A549 (cell line): ENCODE measurements around the gene SENP8. TPM values are rescaled to one million over a fixed set of nuclear protein-coding genes. Genes with fewer than 3 reads are reported as not detected.

Experiments
- ATAC-seq, 2 experiments: fragments of 200-7000 bp in 1 of 2; fragments of >200 bp in 1 of 2; cut with Nextera tagmentation in 1 of 2; cut with Tn5 transposase in 1 of 2; 3 replicates each; pipeline versions ENCODE4 v1.8.0 to v1.9.1; 2018 to 2020; ENCODE audit warnings: mild to moderate bottlenecking in 1 of 2, moderate library complexity in 1 of 2
- CTCF ChIA-PET: fragments of 300-600 bp; sonication (Branson Sonifier 250); formaldehyde crosslinking; extraction: SDS; loops from one replicate; lab custom pipeline; 2021; ENCODE audit warnings: antibody characterized with exemption, inconsistent platforms; lab: Yijun Ruan, JAX
- POLR2A ChIA-PET: fragments of 350-600 bp; formaldehyde crosslinking; extraction: SDS; loops from one replicate; lab custom pipeline; 2021; ENCODE audit warnings: antibody characterized with exemption, inconsistent platforms; lab: Yijun Ruan, JAX
- DNase-seq, 2 experiments: peaks; one replicate each; pipeline versions ENCODE4 v3.0.0 to v3.0.0-alpha.2; 2011 to 2016; ENCODE audit warnings: low read depth in 1 of 2, low spot score in 1 of 2
- FAIRE-seq: peaks from 2 replicates; lab custom pipeline; 2011; peaks lifted over from hg19 to GRCh38; lab: Jason Lieb, UNC
- H3K27ac ChIP-seq, 2 experiments: fragments of >200 bp; sonication (Bioruptor Twin); formaldehyde crosslinking; 3 replicates each; pipeline ENCODE4 v1.5.1; 2016 to 2017
- H3K4me1 ChIP-seq: fragments of >200 bp; sonication (Bioruptor Twin); formaldehyde crosslinking; 3 replicates; pipeline ENCODE4 v1.6.1; 2016
- H3K4me2 ChIP-seq: fragments of >200 bp; sonication (Bioruptor Twin); formaldehyde crosslinking; 3 replicates; pipeline ENCODE4 v1.6.1; 2016
- H3K4me3 ChIP-seq: fragments of >200 bp; sonication (Bioruptor Twin); formaldehyde crosslinking; 3 replicates; pipeline ENCODE4 v1.5.1; 2016
- H3K9me3 ChIP-seq: fragments of >200 bp; sonication (Bioruptor Twin); formaldehyde crosslinking; 3 replicates; pipeline ENCODE4 v1.6.1; 2016
- CBX8 ChIP-seq: fragments of 200-600 bp; sonication (generic); IDR thresholded peaks from 2 replicates; pipeline ENCODE4 v1.6.1; 2016
- CHD2 ChIP-seq: fragments of 150-350 bp; IDR thresholded peaks from 2 replicates; pipeline ENCODE4 v1.6.1; 2014; ENCODE audit warnings: low read length; ENCODE audit not compliant: partially characterized antibody
- CHD4 ChIP-seq: fragments of 200-600 bp; sonication (generic); IDR thresholded peaks from 2 replicates; pipeline ENCODE4 v1.6.1; 2016; ENCODE audit warnings: antibody characterized with exemption, mild to moderate bottlenecking, borderline replicate concordance
- EHF ChIP-seq: fragments of 250-450 bp; sonication (Bioruptor Pico); IDR thresholded peaks from 2 replicates; pipeline ENCODE4 v1.5.0; 2020; ENCODE audit warnings: mild to moderate bottlenecking
- EP300 ChIP-seq, 2 experiments: fragments of >200 bp; sonication (Bioruptor Twin); formaldehyde crosslinking; IDR thresholded peaks; 2 replicates in 1 of 2; 3 replicates in 1 of 2; pipeline ENCODE4 v1.6.1; 2016 to 2017
- ESRRA ChIP-seq: fragments of 150-350 bp; IDR thresholded peaks from 2 replicates; pipeline ENCODE4 v1.6.1; 2014; ENCODE audit warnings: mild to moderate bottlenecking, low read length, borderline replicate concordance
- FOSB ChIP-seq: fragments of 250-450 bp; sonication (Bioruptor Pico); IDR thresholded peaks from 2 replicates; pipeline ENCODE4 v1.5.0; 2020; ENCODE audit warnings: mild to moderate bottlenecking, moderate library complexity
- FOXS1 ChIP-seq: fragments of 250-450 bp; sonication (Bioruptor Pico); IDR thresholded peaks from 2 replicates; pipeline ENCODE4 v1.5.0; 2020; ENCODE audit warnings: mild to moderate bottlenecking, moderate library complexity
- JUN ChIP-seq, 2 experiments: fragments of >200 bp; sonication (Bioruptor Twin); formaldehyde crosslinking; IDR thresholded peaks; 2 replicates in 1 of 2; 3 replicates in 1 of 2; pipeline ENCODE4 v1.6.1; 2016 to 2017
- JUNB ChIP-seq: fragments of >200 bp; sonication (Bioruptor Twin); formaldehyde crosslinking; IDR thresholded peaks from 2 replicates; pipeline ENCODE4 v1.6.1; 2016
- KDM5A ChIP-seq: fragments of 200-600 bp; sonication (generic); IDR thresholded peaks from 2 replicates; pipeline ENCODE4 v1.6.1; 2016; ENCODE audit warnings: antibody characterized with exemption, mild to moderate bottlenecking
- MYC ChIP-seq: IDR thresholded peaks from 2 replicates; pipeline ENCODE4 v1.6.1; 2012; ENCODE audit warnings: mild to moderate bottlenecking, inconsistent platforms, low read length, improper control_type of control experiment, borderline replicate concordance
- NFE2L2 ChIP-seq: fragments of 150-350 bp; conservative IDR thresholded peaks from 2 replicates; pipeline ENCODE4 v1.6.1; 2014; ENCODE audit warnings: low read length
- NR3C1 ChIP-seq: fragments of >200 bp; sonication (Bioruptor Twin); formaldehyde crosslinking; IDR thresholded peaks from 3 replicates; pipeline ENCODE4 v1.6.1; 2017
- POLR2A ChIP-seq: IDR thresholded peaks from 2 replicates; pipeline ENCODE4 v1.6.1; 2012; ENCODE audit warnings: mild to moderate bottlenecking, low read length
- POLR2AphosphoS2 ChIP-seq: conservative IDR thresholded peaks from 2 replicates; pipeline ENCODE4 v1.6.1; 2012; ENCODE audit warnings: low read length, improper control_type of control experiment, inconsistent platforms
- RCOR1 ChIP-seq: fragments of 150-350 bp; IDR thresholded peaks from 2 replicates; pipeline ENCODE4 v1.6.1; 2014; ENCODE audit warnings: antibody characterized with exemption, low read length, low read depth
- RFX5 ChIP-seq: fragments of 450-650 bp; IDR thresholded peaks from 2 replicates; pipeline ENCODE4 v1.7.1; 2014; ENCODE audit warnings: antibody characterized with exemption, mild to moderate bottlenecking, moderate library complexity
- SMC3 ChIP-seq: fragments of >200 bp; sonication (Bioruptor Twin); formaldehyde crosslinking; IDR thresholded peaks from 3 replicates; pipeline ENCODE4 v1.6.1; 2018; ENCODE audit warnings: inconsistent platforms
- SREBF2 ChIP-seq: fragments of 450-650 bp; IDR thresholded peaks from 2 replicates; pipeline ENCODE4 v1.6.1; 2014; ENCODE audit warnings: mild to moderate bottlenecking, moderate library complexity
- TP53 ChIP-seq: fragments of 250-450 bp; sonication (Bioruptor Pico); IDR thresholded peaks from 2 replicates; pipeline ENCODE4 v1.5.0; 2021; ENCODE audit warnings: mild to moderate bottlenecking, moderate library complexity
- ZNF302 ChIP-seq: fragments of 250-450 bp; sonication (Bioruptor Pico); IDR thresholded peaks from 2 replicates; pipeline ENCODE4 v1.9.0; 2021; ENCODE audit warnings: inconsistent platforms, mild to moderate bottlenecking, moderate library complexity
- WGBS: methylation state at CpG from one replicate; pipeline ENCODE4 v1.1.6; 2017; ENCODE audit errors: missing lambda C conversion rate; 5-methylcytosine and 5-hydroxymethylcytosine counted together
- polyA plus RNA-seq, 4 experiments: library from polyadenylated mRNA; depleted of rRNA in 3 of 4; stranded (reverse); fragments of >200 nt; fragmentation: RNase III in 1 of 4; extraction: RNeasy Plus Mini Kit Qiagen cat#74134 plus additional on column Dnase treatment in 1 of 4; gene quantifications; 2 replicates in 3 of 4; 3 replicates in 1 of 4; pipeline ENCODE4 v1.2.3, GENCODE V29; 2011 to 2017
- TF ChIP-seq, protein P1 (sequence below): fragments of 200-600 bp; sonication (generic); IDR thresholded peaks from 2 replicates; pipeline ENCODE4 v1.6.1; 2016; ENCODE audit warnings: antibody characterized with exemption, mild to moderate bottlenecking, moderate library complexity
- TF ChIP-seq, protein P2 (sequence below): fragments of 250-450 bp; sonication (Bioruptor Pico); IDR thresholded peaks from 2 replicates; pipeline ENCODE4 v1.5.0; 2020; ENCODE audit warnings: low read depth, mild to moderate bottlenecking, moderate library complexity
- TF ChIP-seq, protein P3 (sequence below): IDR thresholded peaks from 2 replicates; pipeline ENCODE4 v1.6.1; 2012

The SENP8 gene
- polyA plus RNA-seq, 2 of the 4 experiments (the other 2 are of a cell fraction): 1.2 to 3.7 TPM

DNA sequence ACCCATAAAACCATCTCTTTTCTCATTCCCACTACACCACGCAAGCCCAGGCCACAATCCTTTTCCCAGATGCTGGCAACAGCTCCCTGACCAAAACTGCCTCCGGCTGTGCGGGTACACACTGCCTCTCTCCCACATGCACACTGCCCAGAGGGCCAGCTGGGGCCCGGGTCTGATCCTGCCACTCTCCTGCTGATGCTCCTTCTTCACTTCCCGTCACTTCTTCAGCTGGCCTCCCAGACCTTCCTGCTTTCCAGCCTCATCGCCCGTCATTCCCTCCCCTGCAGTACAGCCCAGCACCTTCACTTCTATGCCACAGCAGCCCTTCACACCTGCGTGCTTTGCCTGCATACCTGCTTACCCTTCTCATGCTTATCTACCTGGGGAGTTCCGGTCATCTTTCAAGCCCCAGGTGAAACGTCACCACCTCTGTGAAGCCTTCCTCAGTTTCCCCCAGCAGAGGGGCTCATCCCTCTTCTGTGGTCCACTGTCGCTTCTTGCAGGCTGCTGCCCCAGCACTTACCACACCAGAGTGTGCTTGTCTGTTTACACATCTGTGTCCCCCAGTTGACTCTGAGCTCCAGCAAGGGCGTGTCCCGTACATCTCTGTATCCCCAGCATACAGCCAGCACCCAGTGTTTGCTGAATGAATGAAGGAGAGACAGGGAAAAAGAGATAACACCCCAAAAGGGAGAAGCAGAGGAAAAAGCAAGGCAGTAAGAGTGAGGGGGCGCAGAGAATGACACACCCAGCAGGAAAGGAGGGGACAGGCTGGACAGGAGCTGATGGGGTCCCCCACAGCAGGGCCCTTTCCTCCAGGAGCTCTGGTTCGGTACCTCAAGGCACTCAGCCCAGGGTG lies 57.2 kb downstream of the SENP8 start (continued):
- TF ChIP-seq SMC3: no peak
- no peak for TF ChIP-seq ESRRA
- TF ChIP-seq, all 56 proteins: peak for 0

- DNase-seq: no peak
- whole genome bisulfite sequencing: 78% methylated on average over 4 of the region's 6 CpGs
- FAIRE-seq: no peak
- TF ChIP-seq JUN (IDR thresholded peaks at IDR 0.05) (no peak), MYC (no peak), SREBF2 (no peak), JUNB (no peak), KDM5A (no peak), CHD2 (no peak), SMC3 (no peak), NR3C1 (no peak), RFX5 (no peak), CHD4 (no peak), ZNF302 (CRISPR knock-in tag) (no peak), EHF (CRISPR knock-in tag) (no peak), FOXS1 (CRISPR knock-in tag) (no peak)
- TF ChIP-seq, protein P1, sequence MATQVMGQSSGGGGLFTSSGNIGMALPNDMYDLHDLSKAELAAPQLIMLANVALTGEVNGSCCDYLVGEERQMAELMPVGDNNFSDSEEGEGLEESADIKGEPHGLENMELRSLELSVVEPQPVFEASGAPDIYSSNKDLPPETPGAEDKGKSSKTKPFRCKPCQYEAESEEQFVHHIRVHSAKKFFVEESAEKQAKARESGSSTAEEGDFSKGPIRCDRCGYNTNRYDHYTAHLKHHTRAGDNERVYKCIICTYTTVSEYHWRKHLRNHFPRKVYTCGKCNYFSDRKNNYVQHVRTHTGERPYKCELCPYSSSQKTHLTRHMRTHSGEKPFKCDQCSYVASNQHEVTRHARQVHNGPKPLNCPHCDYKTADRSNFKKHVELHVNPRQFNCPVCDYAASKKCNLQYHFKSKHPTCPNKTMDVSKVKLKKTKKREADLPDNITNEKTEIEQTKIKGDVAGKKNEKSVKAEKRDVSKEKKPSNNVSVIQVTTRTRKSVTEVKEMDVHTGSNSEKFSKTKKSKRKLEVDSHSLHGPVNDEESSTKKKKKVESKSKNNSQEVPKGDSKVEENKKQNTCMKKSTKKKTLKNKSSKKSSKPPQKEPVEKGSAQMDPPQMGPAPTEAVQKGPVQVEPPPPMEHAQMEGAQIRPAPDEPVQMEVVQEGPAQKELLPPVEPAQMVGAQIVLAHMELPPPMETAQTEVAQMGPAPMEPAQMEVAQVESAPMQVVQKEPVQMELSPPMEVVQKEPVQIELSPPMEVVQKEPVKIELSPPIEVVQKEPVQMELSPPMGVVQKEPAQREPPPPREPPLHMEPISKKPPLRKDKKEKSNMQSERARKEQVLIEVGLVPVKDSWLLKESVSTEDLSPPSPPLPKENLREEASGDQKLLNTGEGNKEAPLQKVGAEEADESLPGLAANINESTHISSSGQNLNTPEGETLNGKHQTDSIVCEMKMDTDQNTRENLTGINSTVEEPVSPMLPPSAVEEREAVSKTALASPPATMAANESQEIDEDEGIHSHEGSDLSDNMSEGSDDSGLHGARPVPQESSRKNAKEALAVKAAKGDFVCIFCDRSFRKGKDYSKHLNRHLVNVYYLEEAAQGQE: no peak
- TF ChIP-seq, protein P2, sequence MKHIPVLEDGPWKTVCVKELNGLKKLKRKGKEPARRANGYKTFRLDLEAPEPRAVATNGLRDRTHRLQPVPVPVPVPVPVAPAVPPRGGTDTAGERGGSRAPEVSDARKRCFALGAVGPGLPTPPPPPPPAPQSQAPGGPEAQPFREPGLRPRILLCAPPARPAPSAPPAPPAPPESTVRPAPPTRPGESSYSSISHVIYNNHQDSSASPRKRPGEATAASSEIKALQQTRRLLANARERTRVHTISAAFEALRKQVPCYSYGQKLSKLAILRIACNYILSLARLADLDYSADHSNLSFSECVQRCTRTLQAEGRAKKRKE (CRISPR knock-in tag): no peak
- no peak overlapping the region for H3K4me3 ChIP-seq
- 0 out of 6 replicates have a peak overlapping the region, but pooled peaks of 1 of the 2 experiments have one; percentile 16 for H3K27ac ChIP-seq
- H3K4me1 ChIP-seq: 0 out of 3 replicates have a peak, but pooled peaks cover 6% of the 10 kb centered on the region
- POLR2A ChIA-PET: no interaction called here
- CTCF ChIA-PET: interaction anchor here (0.6 to 2.0 kb wide), 8 partner anchors 7 to 111 kb away, joined by 3 to 8 read pairs (median 4); no protein-coding TSS in a partner anchor
- peak; percentile 10 to 12; a peak in 1 of 6 replicates for ATAC-seq
- H3K9me3 ChIP-seq: no peaks in the 10 kb centered on the region
- H3K4me2 ChIP-seq: no peak overlapping the region
Measured at GRCh38 chr15:72176159-72176558, 58.0 kb downstream of the SENP8 start.

DNA sequence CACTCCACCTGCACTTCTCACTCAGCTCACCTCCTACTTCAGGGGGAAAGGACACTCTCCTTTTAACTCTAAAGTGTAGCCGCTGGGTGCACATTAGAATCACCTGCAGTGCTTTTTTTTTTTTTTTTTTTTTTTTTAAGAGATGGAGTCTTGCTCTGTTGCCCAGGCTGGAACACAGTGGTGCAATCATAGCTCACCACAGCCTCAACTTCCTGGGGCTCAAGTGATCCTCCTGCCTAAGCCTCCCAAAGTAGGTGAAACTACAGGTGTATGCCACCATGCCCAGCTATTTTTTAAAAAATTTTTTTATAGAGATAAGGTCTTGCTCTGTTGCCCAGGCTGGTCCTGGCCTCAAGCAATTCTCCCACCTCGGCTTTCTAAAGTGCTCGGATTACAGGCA lies 58.5 kb downstream of the SENP8 start:
- no peak overlapping the region for H3K4me2 ChIP-seq
- WGBS: 81% methylated on average over 3 of the region's 3 CpGs
- peaks cover 6% of the 10 kb centered on the region; the same call in 1 of the 3 replicates for H3K4me1 ChIP-seq
- ChIA-PET POLR2A (no interaction called here), CTCF (interaction anchor here (0.6 to 1.9 kb wide), 7 partner anchors 8 to 110 kb away, joined by 3 to 6 read pairs (median 3); no protein-coding TSS in a partner anchor)
- DNase-seq (no peak), ATAC-seq (no peak), FAIRE-seq (no peak)
- no peaks in the 10 kb centered on the region for H3K9me3 ChIP-seq
- TF ChIP-seq POLR2AphosphoS2 (no peak), TP53 (no peak), POLR2A (no peak), CBX8 (no peak), EP300 (IDR thresholded peaks at IDR 0.05) (no peak), NFE2L2 (no peak), RCOR1 (no peak), FOSB (CRISPR knock-in tag) (no peak)
- TF ChIP-seq, protein P3, sequence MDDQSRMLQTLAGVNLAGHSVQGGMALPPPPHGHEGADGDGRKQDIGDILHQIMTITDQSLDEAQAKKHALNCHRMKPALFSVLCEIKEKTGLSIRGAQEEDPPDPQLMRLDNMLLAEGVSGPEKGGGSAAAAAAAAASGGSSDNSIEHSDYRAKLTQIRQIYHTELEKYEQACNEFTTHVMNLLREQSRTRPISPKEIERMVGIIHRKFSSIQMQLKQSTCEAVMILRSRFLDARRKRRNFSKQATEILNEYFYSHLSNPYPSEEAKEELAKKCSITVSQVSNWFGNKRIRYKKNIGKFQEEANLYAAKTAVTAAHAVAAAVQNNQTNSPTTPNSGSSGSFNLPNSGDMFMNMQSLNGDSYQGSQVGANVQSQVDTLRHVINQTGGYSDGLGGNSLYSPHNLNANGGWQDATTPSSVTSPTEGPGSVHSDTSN: no peak
- TF ChIP-seq, protein P1: no peak
- no peak overlapping the region for H3K4me3 ChIP-seq
- H3K27ac ChIP-seq: no peak overlapping the region
